ENCODE measurements around the gene RPL21.

DNA sequence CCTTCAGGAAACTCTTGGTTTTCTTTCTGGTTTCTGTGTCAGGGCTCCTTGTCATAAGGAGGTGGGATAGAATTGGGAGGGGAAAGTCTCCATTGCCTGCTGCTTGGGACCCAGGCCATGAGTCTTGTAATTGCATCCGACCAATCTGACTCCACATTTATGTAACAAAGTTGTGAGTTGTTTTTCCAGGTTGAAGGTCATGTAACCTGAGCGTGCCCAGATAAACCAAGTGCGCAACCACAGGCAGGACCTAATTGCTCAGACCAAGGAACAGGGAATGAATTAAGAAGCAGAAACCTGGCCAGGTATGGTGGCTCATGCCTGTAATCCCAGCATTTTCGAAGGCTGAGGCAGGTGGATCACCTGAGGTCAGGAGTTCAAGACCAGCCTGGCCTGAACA lies 37.0 kb downstream of the RPL21 start:
- TF ChIP-seq CTCF (conservative IDR thresholded peaks at IDR 0.05; ENCODE audit: low read depth, low read length) (no peak), EZH2 (IDR thresholded peaks at IDR 0.05; ENCODE audit: borderline replicate concordance, low read depth, low read length, poor library complexity, severe bottlenecking) (no peak)

Data from A673 (cell line).